ENCODE results near the gene PAIP2B.

DNA sequence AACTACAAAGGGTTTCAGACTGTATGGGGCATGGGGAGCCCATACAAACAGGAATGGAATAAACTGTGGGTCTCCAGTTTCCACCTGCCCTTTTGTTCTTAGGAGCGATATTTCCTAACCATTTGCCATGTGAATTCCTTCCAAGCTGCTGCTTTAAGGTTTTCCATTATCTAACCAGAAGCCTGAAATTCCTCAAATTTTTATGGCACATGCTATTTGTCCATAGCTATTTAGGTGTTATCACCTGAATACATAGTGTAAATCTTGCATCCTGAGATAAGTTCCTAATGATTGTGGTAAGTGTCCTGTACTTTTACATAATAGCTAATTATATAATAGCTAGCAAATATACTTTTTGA lies 17.4 kb upstream of the PAIP2B start:
- TF ChIP-seq MXI1 (conservative IDR thresholded peaks at IDR 0.05; ENCODE audit: poor library complexity, severe bottlenecking), result no peak
- no peak for TF ChIP-seq CTCF (IDR thresholded peaks at IDR 0.05; ENCODE audit: poor library complexity, severe bottlenecking)
- TF ChIP-seq POLR2AphosphoS5 (IDR thresholded peaks at IDR 0.05), result no peak

All from neural cell (in vitro differentiated cells).